Small intestine (tissue), 7 donors: ENCODE results near the gene TGIF1. TPM values are rescaled to one million over a fixed set of nuclear protein-coding genes. Genes with fewer than 3 reads are reported as not detected.
"Not testable (repeated sequence)": the region's sequence is repeated elsewhere in the genome, so short reads cannot be mapped to it uniquely, and the experiment has no call there.

Experiments
- DNase-seq, 2 donors: peaks; one replicate each; pipeline versions ENCODE4 v3.0.0 to v3.0.0-alpha.2; 2013
- FAIRE-seq: peaks from 2 replicates; lab custom pipeline; 2012; peaks lifted over from hg19 to GRCh38; lab: Jason Lieb, UNC
- H3K27ac ChIP-seq, 3 donors: one replicate each; pipeline ENCODE4 v1.5.1; 2013; ENCODE audit warnings: low read length in 2 of 3, mild to moderate bottlenecking in 2 of 3, control low read depth in 1 of 3, inconsistent platforms in 1 of 3, low read depth in 1 of 3, moderate library complexity in 1 of 3
- H3K27me3 ChIP-seq, 3 donors: one replicate each; pipeline ENCODE4 v1.6.1; 2013; ENCODE audit warnings: low read length in 3 of 3, inconsistent platforms in 1 of 3; ENCODE audit not compliant: control insufficient read depth in 3 of 3, insufficient read depth in 3 of 3
- H3K36me3 ChIP-seq, 3 donors: one replicate each; pipeline ENCODE4 v1.6.1; 2013; ENCODE audit warnings: low read length in 3 of 3, inconsistent platforms in 1 of 3, low read depth in 1 of 3, mild to moderate bottlenecking in 1 of 3, moderate library complexity in 1 of 3; ENCODE audit not compliant: control insufficient read depth in 3 of 3, insufficient read depth in 2 of 3
- H3K4me1 ChIP-seq, 3 donors: one replicate each; pipeline ENCODE4 v1.6.1; 2013; ENCODE audit warnings: low read length in 2 of 3, inconsistent platforms in 1 of 3, low read depth in 1 of 3, mild to moderate bottlenecking in 1 of 3, moderate library complexity in 1 of 3; ENCODE audit not compliant: control insufficient read depth in 3 of 3, insufficient read depth in 2 of 3
- H3K4me3 ChIP-seq, 3 donors: one replicate each; pipeline ENCODE4 v1.5.1; 2013; ENCODE audit warnings: low read length in 3 of 3, control low read depth in 1 of 3, inconsistent platforms in 1 of 3, low read depth in 1 of 3, mild to moderate bottlenecking in 1 of 3, moderate library complexity in 1 of 3
- H3K9me3 ChIP-seq, 2 donors: one replicate each; pipeline ENCODE4 v1.6.1; 2013; ENCODE audit warnings: low read depth in 1 of 2, low read length in 1 of 2; ENCODE audit not compliant: control insufficient read depth in 2 of 2, insufficient read depth in 1 of 2
- WGBS, 3 donors: extraction: QIAGEN DNeasy Blood & Tissue Kit; methylation state at CpG; one replicate each; pipeline ENCODE4 v1.1.7; 2013; 5-methylcytosine and 5-hydroxymethylcytosine counted together
- polyA plus RNA-seq, 4 donors: library from polyadenylated mRNA; stranded (reverse) in 3 of 4; unstranded in 1 of 4; fragments of 200-250 nt in 3 of 4; fragments of 120-200 nt in 1 of 4; gene quantifications; one replicate each; pipeline versions ENCODE4 v1.2.1 to v1.2.3, GENCODE V29; 2013
- donor health status: healthy with polysubstance abuse.
- donor health status: control.
- donor health status: control.
- donor health status: Bipolar disorder and iron deficiency.
- donor health status: healthy.

TGIF1 gene
- polyA plus RNA-seq, 4 donors: 20.0 to 73.0 (median 35.3) TPM

DNA sequence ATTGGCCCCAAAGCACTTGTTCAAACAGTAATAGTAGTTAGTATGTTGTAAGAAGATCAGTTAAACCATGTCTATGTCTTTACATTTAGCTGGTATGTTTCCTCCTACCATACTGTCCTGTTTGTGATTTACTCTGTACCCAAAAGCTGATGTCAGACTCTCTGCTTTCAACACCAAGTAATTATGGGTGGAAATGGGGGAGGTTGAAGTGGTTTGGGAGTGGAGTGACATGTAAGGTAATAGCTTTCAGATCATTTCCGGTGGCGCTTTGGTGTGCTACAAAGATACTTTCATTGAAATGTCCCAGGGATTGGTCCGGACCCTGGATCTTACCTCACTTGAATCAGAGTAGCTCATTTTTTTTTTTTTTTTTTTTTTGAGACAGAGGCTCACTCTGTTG is 39.7 kb upstream of the TGIF1 start:
- Histone ChIP-seq H3K27me3 (no peaks in the 10 kb centered on the region), H3K9me3 (no peaks in the 10 kb centered on the region), H3K27ac (no peak overlapping the region), H3K4me3 (no peak overlapping the region), H3K36me3 (no peaks in the 10 kb centered on the region), H3K4me1 (no peaks in the 10 kb centered on the region)
- DNase-seq (no peak), FAIRE-seq (no peak)
- 91 to 94% (median 91%) methylated on average over 3 of the region's 3 CpGs for WGBS, 3 donors

DNA sequence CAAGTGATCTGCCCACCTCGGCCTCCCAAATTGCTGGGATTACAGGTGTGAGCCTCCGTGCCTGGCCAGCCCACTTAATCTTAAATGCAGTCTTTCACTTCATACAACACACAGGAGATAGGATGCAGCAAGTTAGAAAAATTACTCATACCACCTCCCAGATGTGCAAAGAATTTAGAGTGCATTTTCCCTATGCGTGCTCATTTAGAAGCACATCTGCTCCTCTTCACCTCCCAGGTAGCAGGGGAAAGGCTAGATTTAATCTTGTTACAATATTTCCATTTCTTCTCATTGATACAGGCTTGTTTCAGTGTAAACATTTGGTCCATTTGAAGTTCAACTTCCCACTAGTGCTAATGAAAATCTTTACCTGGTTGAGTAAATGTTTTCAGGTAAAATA is 39.1 kb upstream of the TGIF1 start:
- not testable (repeated sequence) for FAIRE-seq, H3K36me3 ChIP-seq, DNase-seq, H3K4me3 ChIP-seq, H3K27me3 ChIP-seq, H3K9me3 ChIP-seq, H3K27ac ChIP-seq, H3K4me1 ChIP-seq
- WGBS, 3 donors: 83 to 92% (median 89%) methylated on average over 2 to 3 of the region's 3 CpGs

DNA sequence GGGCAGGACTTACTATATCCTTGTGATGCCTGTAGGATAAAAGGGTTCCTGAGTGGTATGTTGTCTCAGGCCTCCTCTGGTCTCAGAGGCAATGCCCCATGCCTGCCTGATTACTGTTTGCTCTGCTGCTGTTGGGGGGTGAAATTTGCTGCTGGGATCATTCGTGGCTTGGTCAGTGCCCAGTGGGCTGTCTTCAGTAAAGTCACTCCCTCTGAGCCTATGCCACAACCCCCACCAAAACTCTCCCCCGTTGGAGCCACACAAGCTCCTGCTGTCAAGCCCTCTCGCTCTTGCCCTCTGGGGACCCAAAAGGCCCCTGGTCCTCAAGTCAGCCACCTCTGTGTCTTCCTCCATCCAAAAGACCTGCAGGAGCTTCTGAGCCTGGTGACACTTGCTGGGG is 38.6 kb upstream of the TGIF1 start:
- no peak for DNase-seq
- FAIRE-seq: no peak
- 76 to 86% (median 83%) methylated on average over 3 of the region's 3 CpGs for WGBS, 3 donors
- Histone ChIP-seq H3K4me3 (peak overlapping the region in 1 of 3 donors; percentile 42), H3K27ac (no peak overlapping the region), H3K36me3 (no peaks in the 10 kb centered on the region), H3K27me3 (no peaks in the 10 kb centered on the region), H3K4me1 (no peaks in the 10 kb centered on the region), H3K9me3 (no peaks in the 10 kb centered on the region)

DNA sequence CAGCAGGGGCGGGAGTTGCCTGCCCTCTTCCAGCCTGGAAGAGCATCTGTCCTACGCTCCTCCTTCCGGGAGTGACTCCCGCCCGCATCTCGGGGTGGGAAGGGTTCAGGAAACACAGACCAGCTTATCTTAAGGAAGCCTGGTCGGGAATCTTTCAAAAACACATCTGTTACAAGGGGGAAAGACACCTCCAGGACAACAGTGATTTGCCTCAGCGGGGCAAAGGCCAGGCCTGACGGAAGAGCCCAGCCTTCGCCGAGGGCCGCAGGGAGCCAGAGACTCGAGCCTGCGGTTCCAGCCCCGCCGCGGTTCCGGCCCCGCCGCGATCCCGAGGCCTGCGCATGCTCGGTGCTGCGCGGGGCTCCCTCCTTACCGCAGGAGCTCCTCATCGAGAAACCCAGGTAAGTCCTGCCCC is 38.1 kb upstream of the TGIF1 start:
- Histone ChIP-seq H3K4me3 (peak overlapping the region in 2 of 3 donors; percentile 31 to 42), H3K9me3 (no peaks in the 10 kb centered on the region), H3K4me1 (no peaks in the 10 kb centered on the region), H3K36me3 (no peaks in the 10 kb centered on the region), H3K27ac (peak overlapping the region in 1 of 3 donors; percentile 45), H3K27me3 (no peaks in the 10 kb centered on the region)
- peak; percentile 55 to 58 for DNase-seq
- WGBS, 3 donors: 18 to 37% (median 22%) methylated on average over 28 of the region's 28 CpGs
- no peak for FAIRE-seq

DNA sequence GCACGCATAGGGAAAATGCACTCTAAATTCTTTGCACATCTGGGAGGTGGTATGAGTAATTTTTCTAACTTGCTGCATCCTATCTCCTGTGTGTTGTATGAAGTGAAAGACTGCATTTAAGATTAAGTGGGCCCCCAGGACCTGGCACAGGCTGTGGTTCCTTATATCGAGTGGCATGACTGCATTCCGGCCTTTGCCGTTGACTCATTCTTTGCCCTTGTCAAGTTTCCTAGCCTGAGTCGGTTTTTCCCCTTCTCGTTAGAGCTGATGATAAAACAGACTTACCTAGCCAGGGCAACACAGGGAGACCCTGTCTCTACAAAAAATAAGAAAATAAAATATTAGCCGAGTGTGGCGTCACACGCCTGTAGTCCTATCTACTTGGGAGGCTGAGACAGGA is 37.4 kb upstream of the TGIF1 start:
- not testable (repeated sequence) for H3K4me3 ChIP-seq

DNA sequence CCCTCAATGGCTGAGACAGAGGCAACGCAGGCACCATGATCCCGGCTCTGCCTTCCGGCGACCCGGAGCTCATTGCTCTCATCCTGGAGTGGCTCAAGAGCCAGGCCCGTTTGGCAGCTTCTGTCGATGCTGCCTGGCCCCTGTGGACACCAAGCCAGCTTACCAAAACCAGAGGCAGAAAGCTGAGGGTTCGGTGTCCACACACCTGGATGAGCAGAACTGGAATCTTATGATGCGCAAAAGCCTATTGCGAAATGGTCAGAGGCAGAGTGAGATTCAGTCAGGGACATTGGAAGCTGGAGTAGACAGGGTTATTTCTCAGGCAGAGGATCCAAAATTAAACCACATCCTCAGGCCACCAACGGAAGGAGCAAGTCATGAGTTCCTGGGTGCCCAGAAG is 34.9 kb upstream of the TGIF1 start:
- FAIRE-seq (no peak), DNase-seq (no peak)
- Histone ChIP-seq H3K27me3 (no peaks in the 10 kb centered on the region), H3K9me3 (no peaks in the 10 kb centered on the region), H3K4me1 (no peaks in the 10 kb centered on the region), H3K27ac (no peak overlapping the region), H3K4me3 (no peak overlapping the region), H3K36me3 (no peaks in the 10 kb centered on the region)
- 85 to 96% (median 86%) methylated on average over 11 of the region's 11 CpGs for WGBS, 3 donors

More for the DNA sequence above, 37.4 kb upstream of the TGIF1 start:
- 46 to 74% (median 59%) methylated on average over 9 of the region's 9 CpGs for WGBS, 3 donors
- H3K9me3 ChIP-seq, H3K4me1 ChIP-seq, H3K27me3 ChIP-seq, H3K36me3 ChIP-seq, FAIRE-seq: not testable (repeated sequence)
- peak in 1 of 2 donors; percentile 58 for DNase-seq
- H3K27ac ChIP-seq: peak overlapping the region in 1 of 3 donors; percentile 31

DNA sequence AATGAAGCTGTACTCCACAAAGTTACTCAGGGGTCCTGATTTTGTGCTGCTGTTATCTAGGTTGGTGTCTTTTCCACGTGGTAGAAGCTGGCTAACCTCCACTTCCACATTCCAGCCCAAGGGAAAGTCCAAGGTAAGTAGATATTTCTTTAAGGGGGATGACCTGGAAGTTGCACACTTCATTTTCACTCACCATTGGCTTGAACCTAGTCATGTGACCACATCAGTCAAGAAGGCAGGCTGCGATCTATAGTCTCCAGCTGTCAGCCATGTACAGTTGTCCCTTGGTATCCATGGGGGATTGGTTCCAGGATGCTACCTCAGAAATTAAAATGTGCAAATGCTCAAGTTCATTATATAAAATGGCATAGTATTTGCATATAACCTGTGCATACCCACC is 31.9 kb upstream of the TGIF1 start:
- H3K9me3 ChIP-seq: no peaks in the 10 kb centered on the region
- FAIRE-seq (no peak), DNase-seq (no peak)
- no peaks in the 10 kb centered on the region for H3K4me1 ChIP-seq
- no peaks in the 10 kb centered on the region for H3K27me3 ChIP-seq
- H3K4me3 ChIP-seq: no peak overlapping the region
- no peaks in the 10 kb centered on the region for H3K36me3 ChIP-seq
- H3K27ac ChIP-seq: no peak overlapping the region
- 64 to 84% (median 70%) methylated on average over 2 of the region's 2 CpGs for WGBS, 3 donors

DNA sequence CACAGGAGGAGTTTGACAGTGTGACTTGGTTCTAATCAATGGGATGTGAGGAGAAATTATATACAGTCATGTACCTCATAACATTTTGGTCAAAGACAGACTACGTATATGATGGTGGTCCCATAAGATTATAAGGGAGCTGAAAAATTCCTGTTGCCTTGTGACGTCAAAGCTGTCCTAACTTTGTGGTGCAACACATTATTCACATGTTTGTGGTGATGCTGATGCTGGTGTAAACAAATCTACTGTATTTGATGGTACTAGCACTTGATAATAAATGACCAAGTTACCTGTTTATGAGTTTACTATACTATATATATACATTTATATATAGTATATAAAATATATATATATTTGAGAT is 29.1 kb upstream of the TGIF1 start:
- 94 to 96% (median 95%) methylated on average over 2 of the region's 2 CpGs for WGBS, 3 donors

DNA sequence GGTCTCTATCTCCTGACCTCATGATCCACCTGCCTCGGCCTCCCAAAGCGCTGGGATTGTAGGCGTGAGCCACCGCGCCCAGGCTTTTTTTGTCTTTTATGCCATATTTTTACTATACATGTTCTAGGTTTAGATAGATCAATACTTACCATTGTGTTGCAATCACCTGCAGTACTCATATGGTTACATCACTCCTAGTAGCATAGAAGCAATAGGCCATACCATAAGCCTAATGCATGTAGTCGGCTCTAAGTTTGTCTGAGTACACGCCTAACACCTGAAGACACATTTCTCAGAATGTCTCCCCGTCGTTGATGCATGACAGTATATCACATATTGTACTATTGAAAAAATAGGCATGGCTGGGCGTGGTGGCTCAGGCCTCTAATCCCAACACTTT is 27.1 kb upstream of the TGIF1 start:
- Histone ChIP-seq H3K4me1 (peaks cover 2 to 10% (median 2%) of the 10 kb centered on the region in 3 donors), H3K36me3 (no peaks in the 10 kb centered on the region), H3K4me3 (no peak overlapping the region), H3K27ac (no peak overlapping the region), H3K9me3 (no peaks in the 10 kb centered on the region), H3K27me3 (no peaks in the 10 kb centered on the region)
- no peak for DNase-seq
- WGBS, 3 donors: 90 to 95% (median 94%) methylated on average over 10 of the region's 10 CpGs
- no peak for FAIRE-seq

More for the DNA sequence above, 29.1 kb upstream of the TGIF1 start:
- DNase-seq (no peak), FAIRE-seq (peak; percentile 33)
- H3K36me3 ChIP-seq: no peaks in the 10 kb centered on the region
- H3K9me3 ChIP-seq: no peaks in the 10 kb centered on the region
- H3K27ac ChIP-seq: no peak overlapping the region
- peaks cover 2 to 10% (median 2%) of the 10 kb centered on the region in 3 donors for H3K4me1 ChIP-seq
- H3K4me3 ChIP-seq: no peak overlapping the region
- no peaks in the 10 kb centered on the region for H3K27me3 ChIP-seq
